ENCODE measurements around the gene FMNL2. TPM values are rescaled to one million over a fixed set of nuclear protein-coding genes. Genes with fewer than 3 reads are reported as not detected.
"Not testable (repeated sequence)": the region's sequence is repeated elsewhere in the genome, so short reads cannot be mapped to it uniquely, and the experiment has no call there.

FMNL2 gene
- total RNA-seq, 1 experiment from 2014 or later: 33.6 TPM

- no peaks in the 10 kb centered on the region for H4K20me1 ChIP-seq (ENCODE audit: control insufficient read depth, insufficient read depth, insufficient read length)
- H3K4me2 ChIP-seq (ENCODE audit: insufficient read depth, insufficient read length, low read length): no peak overlapping the region
- H2BK20ac ChIP-seq (ENCODE audit: low read depth, low read length, poor library complexity, severe bottlenecking): no peak overlapping the region
- H3K79me1 ChIP-seq (ENCODE audit: insufficient read depth, low read depth, low read length, poor library complexity, severe bottlenecking): peaks cover 3% of the 10 kb centered on the region
- TF ChIP-seq CTCF (conservative IDR thresholded peaks at IDR 0.05): no peak
- no peak overlapping the region for H2AK5ac ChIP-seq (ENCODE audit: insufficient read length, low read length)
- no peak overlapping the region for H4K91ac ChIP-seq (ENCODE audit: insufficient read length, low read depth, low read length)
- Mint-ChIP-seq H3K27ac (no peak overlapping the region), H3K27me3 (ENCODE audit: low read depth) (no peaks in the 10 kb centered on the region), H3K4me1 (peaks cover 40 to 43% of the 10 kb centered on the region in 2 experiments), H3K36me3 (ENCODE audit: insufficient read depth in 1 of 3, low read depth in 3 of 3) (no peaks in the 10 kb centered on the region), H3K9me3 (no peaks in the 10 kb centered on the region), H3K4me3 (no peak overlapping the region)
- no peak overlapping the region for H2BK5ac ChIP-seq (ENCODE audit: insufficient read length, low read length)
- H3K56ac ChIP-seq (ENCODE audit: insufficient read length, low read depth, low read length): no peak overlapping the region
- H4K8ac ChIP-seq (replicated peaks; ENCODE audit: insufficient read length, low read depth, low read length): no peak overlapping the region
- no peaks in the 10 kb centered on the region for H3K9me3 ChIP-seq (ENCODE audit: control insufficient read depth, low read depth, low read length)
- WGBS (ENCODE audit: extremely low coverage, insufficient read length, low lambda C conversion rate): no CpG with 5 or more reads among the region's 1 CpG
- no peak overlapping the region for H2AFZ ChIP-seq (ENCODE audit: low read length)
- no peak overlapping the region for H3K9ac ChIP-seq (ENCODE audit: extremely low read depth, insufficient read length, low read length)
- H3K27me3 ChIP-seq (ENCODE audit: insufficient read depth, low read length): no peaks in the 10 kb centered on the region
- H3K79me2 ChIP-seq (ENCODE audit: insufficient read depth, low read length): peaks cover 5% of the 10 kb centered on the region; the same call in 1 of the 2 replicates
- no peak overlapping the region for H4K5ac ChIP-seq (ENCODE audit: insufficient read length, low read depth, low read length)
- peaks cover 16% of the 10 kb centered on the region; the same call in 1 of the 2 replicates for H3K4me1 ChIP-seq (ENCODE audit: insufficient read depth, low read length)
- H3K23me2 ChIP-seq (ENCODE audit: insufficient read length, low read depth, low read length, poor library complexity, severe bottlenecking): no peaks in the 10 kb centered on the region
- no peak overlapping the region for H3T11ph ChIP-seq (ENCODE audit: low read length)
- no peak overlapping the region for H3K14ac ChIP-seq (ENCODE audit: insufficient read depth, low read length)
- no peak overlapping the region for H2BK12ac ChIP-seq (ENCODE audit: insufficient read length, low read depth, low read length)
- H3K4ac ChIP-seq (ENCODE audit: low read depth, low read length): no peak overlapping the region
- H2BK120ac ChIP-seq (ENCODE audit: low read depth, low read length, poor library complexity, severe bottlenecking): no peak overlapping the region
- no peak overlapping the region for H3K18ac ChIP-seq (ENCODE audit: insufficient read length, low read depth, low read length)
- no peak for DNase-seq
- H2BK15ac ChIP-seq (ENCODE audit: low read depth, low read length): no peak overlapping the region
- H3K27ac ChIP-seq (ENCODE audit: insufficient read length, low read depth, low read length): no peak overlapping the region
- no peak overlapping the region for H3K23ac ChIP-seq (ENCODE audit: insufficient read length, low read depth, low read length)
These were observed 138.3 kb downstream of the FMNL2 start for GRCh38 chr2:152473151-152473857.

- not testable (repeated sequence) for H3K27me3 Mint-ChIP-seq (ENCODE audit: low read depth); H2BK20ac ChIP-seq (ENCODE audit: low read depth, low read length, poor library complexity, severe bottlenecking); H4K8ac ChIP-seq (replicated peaks; ENCODE audit: insufficient read length, low read depth, low read length); H2BK12ac ChIP-seq (ENCODE audit: insufficient read length, low read depth, low read length); H3K27me3 ChIP-seq (ENCODE audit: insufficient read depth, low read length); H2AFZ ChIP-seq (ENCODE audit: low read length); H3K9ac ChIP-seq (ENCODE audit: extremely low read depth, insufficient read length, low read length); H3K4me2 ChIP-seq (ENCODE audit: insufficient read depth, insufficient read length, low read length); H3T11ph ChIP-seq (ENCODE audit: low read length); H2BK15ac ChIP-seq (ENCODE audit: low read depth, low read length); H3K9me3 ChIP-seq (ENCODE audit: control insufficient read depth, low read depth, low read length); H3K79me1 ChIP-seq (ENCODE audit: insufficient read depth, low read depth, low read length, poor library complexity, severe bottlenecking); H3K56ac ChIP-seq (ENCODE audit: insufficient read length, low read depth, low read length); H4K91ac ChIP-seq (ENCODE audit: insufficient read length, low read depth, low read length); H2BK120ac ChIP-seq (ENCODE audit: low read depth, low read length, poor library complexity, severe bottlenecking); DNase-seq; H4K5ac ChIP-seq (ENCODE audit: insufficient read length, low read depth, low read length); H3K4ac ChIP-seq (ENCODE audit: low read depth, low read length); H3K4me3 Mint-ChIP-seq; H2AK5ac ChIP-seq (ENCODE audit: insufficient read length, low read length); H3K18ac ChIP-seq (ENCODE audit: insufficient read length, low read depth, low read length); H3K9me3 Mint-ChIP-seq; H3K23me2 ChIP-seq (ENCODE audit: insufficient read length, low read depth, low read length, poor library complexity, severe bottlenecking); H3K4me1 ChIP-seq (ENCODE audit: insufficient read depth, low read length); H3K36me3 Mint-ChIP-seq (ENCODE audit: insufficient read depth in 1 of 3, low read depth in 3 of 3); H3K79me2 ChIP-seq (ENCODE audit: insufficient read depth, low read length); H4K20me1 ChIP-seq (ENCODE audit: control insufficient read depth, insufficient read depth, insufficient read length); H3K23ac ChIP-seq (ENCODE audit: insufficient read length, low read depth, low read length); H3K27ac Mint-ChIP-seq; H2BK5ac ChIP-seq (ENCODE audit: insufficient read length, low read length); H3K27ac ChIP-seq (ENCODE audit: insufficient read length, low read depth, low read length); H3K14ac ChIP-seq (ENCODE audit: insufficient read depth, low read length)
- no CpG with 5 or more reads among the region's 5 CpGs for WGBS (ENCODE audit: extremely low coverage, insufficient read length, low lambda C conversion rate)
- H3K4me1 Mint-ChIP-seq: peaks cover 29 to 32% of the 10 kb centered on the region in 2 experiments
These were observed 139.5 kb downstream of the FMNL2 start for GRCh38 chr2:152474523-152474922.

All from H9 (cell line).